SK-N-MC (cell line): ENCODE measurements around the gene ZFAND5.

Experiments used
- DNase-seq: peaks from one replicate; pipeline ENCODE4 v3.0.0-alpha.2; 2011; ENCODE audit warnings: low read depth, low spot score
- H3K27ac ChIP-seq: fragments of 200-600 bp; sonication (generic); 2 replicates; pipeline ENCODE4 v1.5.1; 2016; ENCODE audit warnings: mixed run types
- H3K36me3 ChIP-seq: fragments of 200-600 bp; sonication (generic); 2 replicates; pipeline ENCODE4 v1.6.1; 2017; ENCODE audit warnings: antibody characterized with exemption, low read length, mixed read lengths; ENCODE audit not compliant: insufficient read depth
- H3K4me3 ChIP-seq: fragments of 200-600 bp; sonication (generic); 2 replicates; pipeline ENCODE4 v1.5.1; 2016
- H3K9ac ChIP-seq: fragments of 200-600 bp; sonication (generic); 2 replicates; pipeline ENCODE4 v1.8.0; 2017; ENCODE audit warnings: mixed run types, mixed read lengths; ENCODE audit not compliant: insufficient read length
- H3K9me3 ChIP-seq: fragments of 200-600 bp; sonication (generic); 2 replicates; pipeline ENCODE4 v1.6.1; 2017; ENCODE audit warnings: low read depth, mild to moderate bottlenecking, antibody characterized with exemption, low read length, moderate library complexity, mixed read lengths
- EZH2 ChIP-seq: fragments of 200-600 bp; sonication (generic); IDR thresholded peaks from one replicate; pipeline ENCODE4 v1.6.1; 2017; ENCODE audit warnings: antibody characterized with exemption
- FOXP2 ChIP-seq: optimal IDR thresholded peaks from 2 replicates; pipeline ENCODE3; 2011; ENCODE audit warnings: mild to moderate bottlenecking, moderate library complexity; ENCODE audit not compliant: insufficient read depth; ENCODE audit errors: extremely low read length, control extremely low read depth
- POLR2AphosphoS5 ChIP-seq: IDR thresholded peaks from 2 replicates; pipeline ENCODE4 v1.6.1; 2012; ENCODE audit warnings: mild to moderate bottlenecking, low read depth, low read length, borderline replicate concordance

Gene ZFAND5

GRCh38 chr9:72346333-72346732 lies 18.7 kb downstream of the ZFAND5 start:
- H3K27ac ChIP-seq = no peak overlapping the region
- H3K9ac ChIP-seq = no peak overlapping the region
- no peaks in the 10 kb centered on the region for H3K36me3 ChIP-seq
- no peak for TF ChIP-seq FOXP2
- no peak for TF ChIP-seq EZH2
- no peak for TF ChIP-seq POLR2AphosphoS5
- DNase-seq = no peak
- H3K9me3 ChIP-seq = no peaks in the 10 kb centered on the region
- H3K4me3 ChIP-seq = no peak overlapping the region

- H3K9me3 ChIP-seq = no peaks in the 10 kb centered on the region
- no peak for TF ChIP-seq POLR2AphosphoS5
- no peak overlapping the region for H3K27ac ChIP-seq
- no peak for DNase-seq
- H3K9ac ChIP-seq = no peak overlapping the region
- H3K4me3 ChIP-seq = no peak overlapping the region
- H3K36me3 ChIP-seq = no peaks in the 10 kb centered on the region
Measured at GRCh38 chr9:72338631-72339030, 26.4 kb downstream of the ZFAND5 start.

GRCh38 chr9:72337286-72337685 lies 27.7 kb downstream of the ZFAND5 start:
- no peaks in the 10 kb centered on the region for H3K9me3 ChIP-seq
- TF ChIP-seq POLR2AphosphoS5 = no peak
- H3K27ac ChIP-seq = no peak overlapping the region
- H3K4me3 ChIP-seq = no peak overlapping the region
- no peak for DNase-seq
- H3K9ac ChIP-seq = no peak overlapping the region
- no peaks in the 10 kb centered on the region for H3K36me3 ChIP-seq

GRCh38 chr9:72334658-72335337 lies 30.2 kb downstream of the ZFAND5 start:
- DNase-seq = no peak
- Histone ChIP-seq H3K36me3 (no peaks in the 10 kb centered on the region), H3K27ac (no peak overlapping the region), H3K9ac (no peak overlapping the region), H3K9me3 (no peaks in the 10 kb centered on the region), H3K4me3 (no peak overlapping the region)
- TF ChIP-seq EZH2 = no peak

GRCh38 chr9:72333709-72334108 lies 31.3 kb downstream of the ZFAND5 start:
- H3K9me3 ChIP-seq = no peaks in the 10 kb centered on the region
- no peak overlapping the region for H3K4me3 ChIP-seq
- TF ChIP-seq EZH2 = no peak
- H3K27ac ChIP-seq = no peak overlapping the region
- H3K36me3 ChIP-seq = no peaks in the 10 kb centered on the region
- H3K9ac ChIP-seq = no peak overlapping the region
- no peak for DNase-seq

GRCh38 chr9:72333197-72333596 lies 31.8 kb downstream of the ZFAND5 start:
- H3K9ac ChIP-seq = no peak overlapping the region
- H3K36me3 ChIP-seq = no peaks in the 10 kb centered on the region
- TF ChIP-seq POLR2AphosphoS5 (no peak), EZH2 (no peak), FOXP2 (no peak)
- DNase-seq = no peak
- no peaks in the 10 kb centered on the region for H3K9me3 ChIP-seq
- H3K27ac ChIP-seq = no peak overlapping the region
- H3K4me3 ChIP-seq = no peak overlapping the region

GRCh38 chr9:72332351-72332750 lies 32.7 kb downstream of the ZFAND5 start:
- Histone ChIP-seq H3K9ac (no peak overlapping the region), H3K4me3 (no peak overlapping the region), H3K27ac (no peak overlapping the region), H3K9me3 (no peaks in the 10 kb centered on the region), H3K36me3 (no peaks in the 10 kb centered on the region)
- no peak for DNase-seq
- TF ChIP-seq FOXP2 (no peak), POLR2AphosphoS5 (no peak), EZH2 (no peak)

- no peaks in the 10 kb centered on the region for H3K36me3 ChIP-seq
- no peaks in the 10 kb centered on the region for H3K9me3 ChIP-seq
- H3K4me3 ChIP-seq = no peak overlapping the region
- TF ChIP-seq EZH2 = no peak
- TF ChIP-seq FOXP2 = no peak
- TF ChIP-seq POLR2AphosphoS5 = no peak
- DNase-seq = no peak
- no peak overlapping the region for H3K9ac ChIP-seq
- H3K27ac ChIP-seq = no peak overlapping the region
Measured at GRCh38 chr9:72327631-72328030, 37.4 kb downstream of the ZFAND5 start.

- Histone ChIP-seq H3K9me3 (no peaks in the 10 kb centered on the region), H3K4me3 (no peak overlapping the region), H3K27ac (no peak overlapping the region), H3K36me3 (no peaks in the 10 kb centered on the region), H3K9ac (no peak overlapping the region)
- DNase-seq = no peak
- TF ChIP-seq EZH2 = no peak
- TF ChIP-seq POLR2AphosphoS5 = no peak
- TF ChIP-seq FOXP2 = no peak
Measured at GRCh38 chr9:72326641-72327040, 38.4 kb downstream of the ZFAND5 start.

- no peak overlapping the region for H3K4me3 ChIP-seq
- no peak for TF ChIP-seq POLR2AphosphoS5
- no peak for TF ChIP-seq FOXP2
- H3K27ac ChIP-seq = no peak overlapping the region
- DNase-seq = no peak
- no peaks in the 10 kb centered on the region for H3K9me3 ChIP-seq
- no peaks in the 10 kb centered on the region for H3K36me3 ChIP-seq
- no peak overlapping the region for H3K9ac ChIP-seq
Measured at GRCh38 chr9:72324974-72325373, 40.0 kb downstream of the ZFAND5 start.
